ENCODE measurements around the gene ITPR3.
"Not testable (repeated sequence)": the region's sequence is repeated elsewhere in the genome, so short reads cannot be mapped to it uniquely, and the experiment has no call there.

Gene ITPR3

GRCh38 chr6:33591424-33592032 lies 29.6 kb upstream of the ITPR3 start:
- DNase-seq: no peak

DNA sequence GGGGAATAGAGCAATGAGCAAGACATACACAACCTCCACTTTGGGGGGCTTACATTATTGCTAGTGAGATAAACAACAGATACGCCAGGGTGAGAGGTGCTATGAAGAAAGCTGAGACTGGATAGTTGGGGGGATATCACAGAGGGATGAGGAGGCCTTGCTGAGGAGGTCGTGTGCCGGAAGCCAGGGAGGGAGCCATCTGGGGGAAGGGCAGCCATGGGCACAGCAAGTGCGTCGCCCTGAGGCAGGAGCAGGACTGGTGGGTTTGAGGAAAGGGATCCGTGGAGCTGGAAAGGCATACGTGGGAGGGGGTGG lies 28.9 kb upstream of the ITPR3 start:
- DNase-seq: no peak

DNA sequence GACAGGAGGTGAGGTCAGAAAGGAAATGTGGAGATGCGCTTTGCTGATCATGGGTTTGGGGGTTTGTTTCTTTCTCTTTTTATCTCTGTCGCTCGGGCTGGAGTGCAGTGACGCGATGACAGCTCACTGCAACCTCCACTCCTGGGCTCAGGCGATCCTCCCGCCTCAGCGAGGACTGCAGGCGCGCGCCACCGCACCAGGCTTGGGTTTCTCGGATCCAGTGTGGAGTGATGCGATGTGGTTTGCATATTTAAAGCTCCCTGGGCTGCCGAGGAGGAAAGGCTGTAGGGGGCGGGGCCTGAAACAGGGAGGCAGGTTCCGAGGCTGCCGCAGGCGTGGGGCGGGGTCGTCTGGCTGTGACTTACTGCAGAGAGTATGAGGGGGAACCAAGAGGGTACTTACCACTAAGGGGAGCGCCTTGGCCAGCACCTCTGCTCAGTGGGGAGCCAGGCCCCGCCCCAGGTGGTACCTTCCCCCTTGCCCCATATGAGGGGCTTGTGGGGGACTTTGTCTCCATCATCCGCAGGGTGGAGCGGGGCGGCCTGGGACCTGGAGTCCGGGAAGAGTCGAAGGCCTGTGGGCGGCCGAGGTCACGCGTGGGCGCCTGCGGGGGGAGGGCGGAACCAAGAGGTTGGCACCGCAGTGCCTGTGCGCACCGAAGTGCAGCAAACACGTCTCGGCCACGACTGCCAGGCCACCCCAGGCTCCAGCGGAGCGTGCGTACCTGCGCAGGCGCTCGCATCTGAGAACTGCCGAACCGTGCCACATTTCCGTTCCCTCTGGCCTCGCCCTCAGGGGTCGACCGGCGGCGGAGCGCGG lies 28.3 kb upstream of the ITPR3 start:
- DNase-seq: no peak

DNA sequence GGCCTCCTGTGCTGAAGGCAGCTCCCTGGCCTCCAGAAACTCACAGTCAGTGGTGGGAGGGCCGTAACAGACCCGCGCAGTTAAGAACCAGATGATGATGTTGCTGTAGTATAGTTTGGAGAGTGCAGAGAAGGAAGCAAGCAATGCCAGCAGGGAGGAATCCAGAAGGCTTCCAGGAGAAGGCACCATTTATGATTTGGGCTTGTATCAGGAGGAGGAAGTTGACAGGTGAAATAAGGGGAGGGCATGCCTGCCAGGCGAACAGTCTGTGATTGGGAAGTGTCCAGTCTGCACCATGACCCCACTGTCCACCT lies 27.8 kb upstream of the ITPR3 start:
- no peak for DNase-seq

DNA sequence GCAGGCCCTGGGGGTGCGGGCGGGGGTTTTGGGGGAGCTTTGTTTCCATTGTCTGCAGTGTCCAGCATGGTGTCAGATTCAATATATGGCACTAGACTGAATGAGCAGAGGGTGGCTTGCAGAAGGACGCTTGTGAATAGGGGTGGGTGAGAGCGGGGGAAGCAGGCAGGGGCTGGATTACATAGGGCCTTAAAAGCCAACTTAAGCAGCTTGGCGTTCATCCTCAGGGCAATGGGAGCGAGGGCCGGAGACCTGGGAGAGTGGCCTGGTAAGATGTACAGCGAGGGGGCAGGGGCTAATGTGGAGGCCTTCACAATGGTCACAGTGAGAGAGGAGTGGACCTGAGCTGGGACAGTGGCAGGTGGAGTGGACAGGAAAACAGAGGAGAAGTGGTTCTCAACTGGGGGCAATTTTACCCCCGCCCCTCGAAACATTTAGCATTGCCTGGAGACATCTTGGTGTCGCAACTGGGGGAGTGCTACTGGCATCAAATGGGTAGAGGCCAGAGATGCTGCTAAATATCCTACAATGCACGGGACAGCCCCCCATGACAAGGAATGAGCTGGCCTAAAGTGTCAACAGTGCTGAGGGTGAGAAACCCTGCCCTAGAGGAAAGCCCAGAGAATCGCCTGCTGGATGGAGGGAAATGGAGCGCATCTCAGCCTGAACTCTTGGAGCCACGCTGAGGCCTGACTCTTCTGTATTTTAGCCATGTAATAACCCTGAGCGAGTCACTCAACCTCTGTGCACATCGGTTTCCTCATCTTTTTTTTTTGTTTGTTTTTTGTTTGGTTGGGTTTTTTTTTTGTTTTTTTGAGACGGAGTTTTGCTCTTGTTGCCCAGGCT lies 25.9 kb upstream of the ITPR3 start:
- DNase-seq: no peak

DNA sequence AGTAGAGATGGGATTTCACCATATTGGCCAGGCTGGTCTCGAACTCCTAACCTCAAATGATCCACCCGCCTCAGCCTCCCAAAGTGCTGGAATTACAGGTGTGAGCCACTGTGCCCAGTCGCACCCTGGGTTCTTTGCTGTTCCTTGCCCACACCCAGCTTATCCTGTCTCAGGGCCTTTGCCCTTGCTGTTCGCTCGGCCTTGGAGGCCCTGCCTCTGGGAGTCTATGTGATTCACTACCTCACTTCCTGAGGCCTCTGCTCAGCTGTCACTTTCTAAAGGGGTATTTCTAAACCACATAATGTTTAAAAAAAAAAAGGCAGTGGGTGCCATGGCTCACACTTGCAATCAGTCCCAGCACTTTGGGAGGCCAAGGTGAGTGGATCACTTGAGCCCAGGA lies 24.2 kb upstream of the ITPR3 start:
- DNase-seq: not testable (repeated sequence)

GRCh38 chr6:33597551-33598322 lies 23.4 kb upstream of the ITPR3 start:
- no peak for DNase-seq

DNA sequence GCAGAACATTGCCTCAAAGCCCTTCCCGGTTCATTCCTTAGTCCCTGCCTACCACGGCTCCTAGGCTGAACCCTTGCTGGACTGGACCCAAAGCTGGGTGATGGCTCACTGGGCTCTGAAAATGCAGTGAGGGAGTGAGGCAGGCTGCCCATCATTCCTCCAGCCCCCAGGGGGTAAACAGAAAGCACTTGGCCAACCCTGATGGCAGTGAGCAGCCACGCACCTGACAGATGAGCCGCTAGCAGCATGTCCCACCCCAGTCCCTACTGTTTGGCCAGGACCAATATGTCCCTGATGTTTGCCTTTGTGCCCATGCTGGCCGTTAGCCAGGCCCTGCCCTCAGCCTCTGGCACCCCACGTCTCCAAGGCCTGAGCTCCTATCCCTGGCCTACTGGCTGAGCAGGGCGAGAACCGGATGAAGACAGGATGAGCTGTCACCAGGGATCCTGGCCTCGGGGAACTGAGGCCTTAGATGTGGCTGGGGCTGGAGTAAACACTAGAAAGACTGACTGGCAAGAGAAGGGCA lies 21.6 kb upstream of the ITPR3 start:
- DNase-seq: no peak

- DNase-seq: no peak
These were observed 20.4 kb upstream of the ITPR3 start for GRCh38 chr6:33600761-33601160.

DNA sequence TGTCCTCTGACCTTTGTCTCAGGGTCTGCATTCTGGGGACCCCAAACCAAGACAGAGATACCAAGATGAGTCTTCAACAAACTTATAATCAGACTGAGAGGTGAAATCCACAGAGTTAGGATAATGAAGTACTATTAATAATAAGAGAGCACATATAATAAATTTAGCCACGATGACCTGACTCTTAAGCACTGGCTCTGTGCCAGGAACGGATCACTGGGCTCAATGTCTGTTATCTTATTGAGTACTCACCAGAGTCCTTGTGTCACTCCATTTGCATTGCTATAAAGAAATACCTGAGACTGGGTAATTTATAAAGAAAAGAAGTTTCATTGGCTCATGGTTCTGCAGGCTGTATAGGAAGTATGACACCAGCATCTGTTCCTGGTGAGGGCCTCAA lies 18.9 kb upstream of the ITPR3 start:
- no peak for DNase-seq

DNA sequence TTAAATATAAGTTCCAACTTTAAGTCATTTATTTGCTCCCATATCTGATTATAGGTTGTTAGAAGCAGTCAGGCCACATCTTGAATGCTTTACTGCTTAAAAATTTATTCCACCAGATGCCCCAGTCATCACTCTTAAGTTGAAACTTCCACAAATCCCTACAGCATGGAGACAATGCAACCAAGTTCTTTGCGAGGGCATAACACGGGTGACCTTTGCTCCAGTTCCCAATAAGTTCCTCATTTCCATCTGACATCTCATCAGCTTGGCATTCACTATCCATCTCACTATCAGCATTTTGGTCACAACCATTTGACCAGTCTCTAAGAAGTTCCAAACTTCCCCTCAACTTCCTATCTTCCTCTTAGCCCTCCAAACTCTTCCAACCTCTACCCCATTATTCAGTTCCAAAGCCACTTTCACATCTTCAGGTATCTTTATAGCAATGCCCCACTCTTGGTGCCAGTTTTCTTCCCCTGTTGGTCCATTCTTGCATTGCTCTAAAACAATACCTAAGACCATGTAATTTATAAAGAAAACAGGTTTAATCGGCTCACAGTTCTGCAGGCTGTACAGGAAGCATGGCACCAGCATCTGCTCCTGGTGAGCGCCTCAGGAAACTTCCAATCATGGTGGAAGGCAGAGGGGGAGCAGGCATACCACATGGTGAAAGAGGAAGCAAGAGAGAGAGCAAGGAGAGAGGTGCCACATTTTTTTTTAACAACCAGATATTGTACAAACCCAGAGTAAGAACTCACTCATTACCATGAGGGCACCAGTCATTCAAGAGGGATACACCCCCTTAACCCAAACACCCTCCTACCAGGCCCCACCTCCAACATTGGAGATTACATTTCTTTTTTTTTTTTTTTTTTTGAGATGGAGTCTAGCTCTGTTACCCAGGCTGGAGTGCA lies 15.9 kb upstream of the ITPR3 start:
- DNase-seq: no peak

DNA sequence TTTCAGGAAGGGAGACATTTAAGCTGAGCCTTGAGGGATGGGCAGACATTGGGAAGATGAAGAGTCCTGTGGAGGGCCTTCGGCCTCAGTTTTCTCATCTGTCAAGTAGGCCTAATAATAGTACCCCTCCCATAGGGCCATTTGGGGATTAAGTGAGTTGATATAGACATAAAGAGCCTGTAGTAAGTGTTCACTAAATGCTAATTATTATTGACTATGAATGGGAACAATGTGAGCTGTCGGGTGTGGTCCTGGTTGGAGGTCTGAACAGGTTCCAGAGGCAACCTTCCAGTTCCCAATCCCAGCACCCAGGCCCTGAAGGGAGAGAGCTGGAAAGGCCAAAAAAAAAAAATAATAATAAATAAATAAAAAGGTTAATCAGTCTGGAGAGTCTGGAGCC lies 14.5 kb upstream of the ITPR3 start:
- no peak for DNase-seq

DNA sequence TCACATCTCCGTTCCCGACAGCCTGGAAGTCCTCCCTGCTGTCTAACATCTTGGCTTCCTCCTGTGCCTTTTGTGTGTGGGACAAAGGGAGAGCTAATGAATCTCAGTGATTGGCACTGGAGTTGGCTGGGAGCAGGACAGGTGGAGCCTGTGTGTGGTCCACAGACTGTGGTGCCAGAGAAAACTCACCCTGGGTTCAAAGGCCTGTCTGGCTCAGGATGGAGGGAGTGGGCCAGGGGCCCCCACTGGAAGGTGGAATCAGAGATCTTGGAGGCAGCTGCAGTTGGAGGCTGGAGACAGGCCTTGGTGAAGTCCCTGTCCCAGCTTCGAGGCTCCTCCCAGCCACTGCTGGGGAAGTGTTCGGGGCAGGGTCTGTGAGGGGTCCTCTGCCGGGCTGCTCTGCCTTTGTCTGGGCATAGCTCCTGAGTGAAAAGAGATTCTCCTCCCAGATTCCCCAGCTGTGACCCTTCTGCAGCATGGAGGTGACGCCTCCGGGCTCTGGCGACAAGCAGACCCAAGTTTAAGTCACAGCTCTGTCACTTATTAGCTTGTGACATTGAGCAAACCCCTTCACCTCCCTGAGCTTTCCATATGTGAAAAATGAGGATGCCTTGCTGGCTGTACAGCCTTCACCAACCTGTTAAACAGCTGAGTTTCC lies 13.9 kb upstream of the ITPR3 start:
- DNase-seq: no peak

- no peak for DNase-seq
These were observed 13.3 kb upstream of the ITPR3 start for GRCh38 chr6:33607784-33608161.

DNA sequence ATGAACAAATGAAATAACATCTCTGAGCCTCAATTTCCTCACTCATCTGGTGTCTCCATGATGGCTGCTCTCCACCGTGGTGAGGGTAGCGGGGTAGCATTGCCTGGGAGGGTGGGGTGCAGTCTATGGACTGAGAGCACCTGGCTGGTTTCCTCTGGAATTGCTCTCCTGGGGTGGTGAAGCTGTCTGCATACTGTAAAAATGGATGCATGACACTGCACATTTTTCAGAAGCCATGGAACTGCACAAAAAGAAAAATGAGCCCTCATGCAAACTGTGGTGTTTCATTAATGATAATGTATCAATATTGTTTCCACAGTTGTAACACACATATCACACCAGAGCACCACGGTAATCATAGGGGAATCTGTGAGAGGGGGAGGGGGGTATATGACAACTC lies 12.1 kb upstream of the ITPR3 start:
- DNase-seq: no peak

- no peak for DNase-seq
These were observed 11.6 kb upstream of the ITPR3 start for GRCh38 chr6:33609528-33609927.

DNA sequence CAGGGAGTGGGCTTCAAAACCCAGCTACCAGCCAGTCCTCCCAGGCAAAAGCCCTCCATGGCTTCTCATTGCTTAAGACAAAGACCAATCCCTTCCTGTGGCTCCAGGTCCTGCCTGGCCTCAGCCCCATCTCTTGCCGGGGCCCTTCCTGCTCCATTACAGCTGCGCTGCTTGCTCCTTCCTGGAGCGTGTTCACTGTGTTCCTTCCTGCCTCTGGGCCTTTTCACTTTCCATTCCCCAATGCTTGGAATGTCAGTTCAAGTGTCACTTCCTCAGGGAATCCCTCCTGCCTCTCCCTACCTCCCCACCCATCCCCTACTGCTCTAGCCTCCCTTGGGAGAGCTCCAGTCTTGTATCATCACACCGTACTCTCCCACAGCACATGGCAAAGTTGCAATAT lies 11.1 kb upstream of the ITPR3 start:
- no peak for DNase-seq

DNA sequence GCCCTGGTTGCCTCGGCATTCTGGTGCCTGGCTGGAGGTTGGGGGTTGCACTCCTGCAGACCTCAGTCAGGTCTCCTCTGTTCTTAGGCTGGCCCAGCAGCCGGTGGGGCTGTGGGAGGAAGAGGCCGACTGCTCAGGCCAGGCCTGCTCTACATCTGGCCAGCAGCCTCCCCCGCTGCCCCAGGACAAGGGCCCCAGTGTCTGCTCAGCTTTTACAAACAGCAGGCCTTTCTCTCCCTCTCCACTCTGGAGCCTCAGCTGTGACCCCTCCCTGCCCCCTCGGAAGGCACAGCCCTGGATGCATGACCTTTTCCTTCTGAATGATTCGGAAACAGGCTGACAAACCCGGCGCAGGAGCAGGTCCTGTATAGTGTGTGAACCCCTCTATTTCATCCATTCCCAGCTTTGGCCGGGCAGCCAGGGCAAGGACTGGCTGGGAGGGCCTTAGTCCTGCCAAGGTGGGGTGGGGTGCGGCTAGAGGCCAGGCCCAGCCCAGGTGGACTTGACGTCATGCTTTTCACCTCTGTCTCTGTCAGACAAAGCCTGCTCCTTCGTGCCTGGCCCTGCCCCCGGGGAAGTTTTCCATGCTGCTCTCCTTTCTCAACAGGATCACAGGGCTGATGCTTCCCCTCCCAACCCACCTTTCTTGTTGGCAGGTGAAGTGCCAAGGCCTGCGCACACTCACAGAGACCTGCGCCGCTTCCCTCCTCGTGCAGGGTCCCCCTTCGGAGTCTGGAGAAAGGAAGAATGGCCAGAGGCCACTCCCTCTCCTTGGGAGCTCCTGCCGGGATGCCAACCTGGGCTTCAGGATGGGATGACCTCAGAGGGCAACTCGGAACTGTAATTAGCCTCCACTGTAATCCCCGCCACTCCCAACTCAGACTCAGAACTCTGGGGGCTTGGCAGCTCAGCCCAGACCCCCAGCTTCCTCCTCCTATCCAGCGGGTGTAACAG lies 10.1 kb upstream of the ITPR3 start:
- no peak for DNase-seq

GRCh38 chr6:33613146-33613794 lies 7.9 kb upstream of the ITPR3 start:
- no peak for DNase-seq

- no peak for DNase-seq
These were observed 7.3 kb upstream of the ITPR3 start for GRCh38 chr6:33613795-33614168.
